ENCODE measurements around the gene CCDC136.

CCDC136 gene

GRCh38 chr7:128827248-128827958 is 35.6 kb downstream of the CCDC136 start:
- H3K27me3 ChIP-seq (ENCODE audit: insufficient read depth, insufficient read length), result no peaks in the 10 kb centered on the region
- no peaks in the 10 kb centered on the region for H3K9me3 ChIP-seq (ENCODE audit: insufficient read depth, low read length)
- H3K36me3 ChIP-seq (ENCODE audit: insufficient read depth, insufficient read length, low read length), result peaks cover 12% of the 10 kb centered on the region
- DNase-seq (ENCODE audit: low read depth, low spot score), result no peak
- no peak for TF ChIP-seq YY1 (IDR thresholded peaks at IDR 0.05; ENCODE audit: insufficient read depth, insufficient read length)
- no peak for TF ChIP-seq ZNF274 (IDR thresholded peaks at IDR 0.05; ENCODE audit: low read depth, low read length)
- TF ChIP-seq SUZ12 (IDR thresholded peaks at IDR 0.05; ENCODE audit: extremely low read depth, insufficient read depth, insufficient read length), result no peak
- no peak overlapping the region for H3K4me3 ChIP-seq (ENCODE audit: insufficient read length, low read depth)
- H3K4me1 ChIP-seq (ENCODE audit: insufficient read depth, insufficient read length), result peaks cover 14% of the 10 kb centered on the region
- no peak overlapping the region for H3K9ac ChIP-seq (ENCODE audit: insufficient read length, low read depth)

- Histone ChIP-seq H3K4me3 (ENCODE audit: insufficient read length, low read depth) (no peak overlapping the region), H3K9ac (ENCODE audit: insufficient read length, low read depth) (no peak overlapping the region), H3K27me3 (ENCODE audit: insufficient read depth, insufficient read length) (no peaks in the 10 kb centered on the region), H3K36me3 (ENCODE audit: insufficient read depth, insufficient read length, low read length) (peaks cover 19% of the 10 kb centered on the region), H3K4me1 (ENCODE audit: insufficient read depth, insufficient read length) (peaks cover 14% of the 10 kb centered on the region), H3K9me3 (ENCODE audit: insufficient read depth, low read length) (no peaks in the 10 kb centered on the region)
- no peak for DNase-seq (ENCODE audit: low read depth, low spot score)
- TF ChIP-seq ZNF274 (IDR thresholded peaks at IDR 0.05; ENCODE audit: low read depth, low read length), result no peak
- no peak for TF ChIP-seq YY1 (IDR thresholded peaks at IDR 0.05; ENCODE audit: insufficient read depth, insufficient read length)
- no peak for TF ChIP-seq SUZ12 (IDR thresholded peaks at IDR 0.05; ENCODE audit: extremely low read depth, insufficient read depth, insufficient read length)
Observed at GRCh38 chr7:128827971-128828711, 36.4 kb downstream of the CCDC136 start.

DNA sequence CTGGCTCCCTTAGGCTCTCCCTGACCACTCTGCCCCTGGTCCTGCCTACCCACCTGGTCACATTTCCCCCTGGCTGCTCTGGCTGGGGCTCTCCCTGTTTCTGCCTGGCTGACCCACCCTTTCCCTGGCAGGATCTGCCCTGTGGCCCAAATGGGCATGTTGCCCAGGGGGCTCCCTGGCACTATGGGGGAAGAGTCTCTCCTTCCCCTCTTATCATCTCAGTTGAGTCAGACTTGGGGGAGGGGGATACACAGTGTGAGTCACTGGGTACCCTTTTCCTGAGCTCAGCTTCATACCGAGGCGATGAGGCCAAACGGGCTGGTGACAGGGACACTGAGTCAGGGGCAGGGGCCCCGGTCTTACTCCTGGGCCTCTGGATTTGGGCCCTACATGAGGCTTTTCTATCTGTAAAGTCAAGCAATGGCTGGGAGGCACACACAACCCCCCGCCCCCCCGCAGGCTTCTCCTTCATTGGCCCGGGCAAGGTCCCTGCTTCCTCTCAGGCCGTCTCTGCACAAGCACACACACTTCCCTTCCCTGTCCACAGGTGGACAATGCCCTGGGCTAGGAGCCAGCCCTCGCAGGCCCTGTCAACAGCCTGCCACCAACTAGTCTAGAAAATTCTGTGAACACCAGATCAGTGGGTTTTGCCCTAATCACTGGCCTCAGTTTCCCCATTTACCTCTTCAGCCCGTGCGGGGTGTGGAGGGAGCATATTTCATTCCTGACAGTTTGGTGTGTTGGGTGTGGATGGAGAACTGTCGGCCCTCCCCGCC is 37.8 kb downstream of the CCDC136 start:
- Histone ChIP-seq H3K4me1 (ENCODE audit: insufficient read depth, insufficient read length) (peaks cover 12% of the 10 kb centered on the region), H3K4me3 (ENCODE audit: insufficient read length, low read depth) (peak overlapping the region; percentile 8), H3K9me3 (ENCODE audit: insufficient read depth, low read length) (no peaks in the 10 kb centered on the region), H3K36me3 (ENCODE audit: insufficient read depth, insufficient read length, low read length) (peaks cover 27% of the 10 kb centered on the region), H3K27me3 (ENCODE audit: insufficient read depth, insufficient read length) (no peaks in the 10 kb centered on the region), H3K9ac (ENCODE audit: insufficient read length, low read depth) (peak overlapping the region; percentile 56)
- TF ChIP-seq YY1 (IDR thresholded peaks at IDR 0.05; ENCODE audit: insufficient read depth, insufficient read length) (no peak), SUZ12 (IDR thresholded peaks at IDR 0.05; ENCODE audit: extremely low read depth, insufficient read depth, insufficient read length) (no peak), ZNF274 (IDR thresholded peaks at IDR 0.05; ENCODE audit: low read depth, low read length) (no peak)
- DNase-seq (ENCODE audit: low read depth, low spot score), result no peak

DNA sequence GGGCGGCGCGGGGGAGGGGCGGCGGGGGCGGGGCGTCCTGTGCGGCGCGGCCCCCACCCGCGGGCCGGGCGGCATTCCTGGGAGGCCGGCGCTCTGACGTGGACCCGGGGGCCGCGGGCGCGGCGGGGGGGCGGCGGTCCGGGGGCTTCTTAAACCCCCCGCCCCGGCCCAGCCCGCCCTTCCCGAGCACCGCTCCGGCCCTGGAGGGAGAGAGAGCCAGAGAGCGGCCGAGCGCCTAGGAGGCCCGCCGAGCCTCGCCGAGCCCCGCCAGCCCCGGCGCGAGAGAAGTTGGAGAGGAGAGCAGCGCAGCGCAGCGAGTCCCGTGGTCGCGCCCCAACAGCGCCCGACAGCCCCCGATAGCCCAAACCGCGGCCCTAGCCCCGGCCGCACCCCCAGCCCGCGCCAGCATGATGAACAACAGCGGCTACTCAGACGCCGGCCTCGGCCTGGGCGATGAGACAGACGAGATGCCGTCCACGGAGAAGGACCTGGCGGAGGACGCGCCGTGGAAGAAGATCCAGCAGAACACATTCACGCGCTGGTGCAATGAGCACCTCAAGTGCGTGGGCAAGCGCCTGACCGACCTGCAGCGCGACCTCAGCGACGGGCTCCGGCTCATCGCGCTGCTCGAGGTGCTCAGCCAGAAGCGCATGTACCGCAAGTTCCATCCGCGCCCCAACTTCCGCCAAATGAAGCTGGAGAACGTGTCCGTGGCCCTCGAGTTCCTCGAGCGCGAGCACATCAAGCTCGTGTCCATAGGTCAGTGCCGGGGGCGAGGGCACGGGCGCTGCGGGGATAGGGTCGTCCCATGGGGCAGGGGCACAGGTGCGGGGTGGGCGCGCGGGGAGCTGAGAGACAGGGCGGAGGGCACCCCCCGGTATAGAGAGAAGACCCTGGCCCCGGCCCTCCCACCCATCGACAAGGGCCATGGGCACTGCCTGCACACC is 38.7 kb downstream of the CCDC136 start, which contains the start of gene FLNC:
TSS of gene FLNC (plus strand) at position 176 of the 947 bp plus-strand sequence. CDS start at position 408, 232 bp downstream.
- DNase-seq (ENCODE audit: low read depth, low spot score), result no peak
- peaks cover 36% of the 10 kb centered on the region for H3K36me3 ChIP-seq (ENCODE audit: insufficient read depth, insufficient read length, low read length)
- peaks cover 12% of the 10 kb centered on the region for H3K4me1 ChIP-seq (ENCODE audit: insufficient read depth, insufficient read length)
- TF ChIP-seq YY1 (IDR thresholded peaks at IDR 0.05; ENCODE audit: insufficient read depth, insufficient read length), result no peak
- no peak for TF ChIP-seq SUZ12 (IDR thresholded peaks at IDR 0.05; ENCODE audit: extremely low read depth, insufficient read depth, insufficient read length)
- no peak for TF ChIP-seq ZNF274 (IDR thresholded peaks at IDR 0.05; ENCODE audit: low read depth, low read length)
- H3K4me3 ChIP-seq (ENCODE audit: insufficient read length, low read depth), result peak within 1 kb of the TSS; percentile 93
- H3K27me3 ChIP-seq (ENCODE audit: insufficient read depth, insufficient read length), result no peaks in the 10 kb centered on the region
- peak within 1 kb of the TSS; percentile 96 for H3K9ac ChIP-seq (ENCODE audit: insufficient read length, low read depth)
- no peaks in the 10 kb centered on the region for H3K9me3 ChIP-seq (ENCODE audit: insufficient read depth, low read length)

GRCh38 chr7:128831178-128831993 is 39.6 kb downstream of the CCDC136 start:
- peak; percentile 86 for DNase-seq (ENCODE audit: low read depth, low spot score)
- Histone ChIP-seq H3K4me1 (ENCODE audit: insufficient read depth, insufficient read length) (peaks cover 12% of the 10 kb centered on the region), H3K36me3 (ENCODE audit: insufficient read depth, insufficient read length, low read length) (peaks cover 45% of the 10 kb centered on the region), H3K9me3 (ENCODE audit: insufficient read depth, low read length) (no peaks in the 10 kb centered on the region), H3K9ac (ENCODE audit: insufficient read length, low read depth) (peak overlapping the region; percentile 96), H3K27me3 (ENCODE audit: insufficient read depth, insufficient read length) (no peaks in the 10 kb centered on the region), H3K4me3 (ENCODE audit: insufficient read length, low read depth) (peak overlapping the region; percentile 93)
- no peak for TF ChIP-seq ZNF274 (IDR thresholded peaks at IDR 0.05; ENCODE audit: low read depth, low read length)
- no peak for TF ChIP-seq SUZ12 (IDR thresholded peaks at IDR 0.05; ENCODE audit: extremely low read depth, insufficient read depth, insufficient read length)
- TF ChIP-seq YY1 (IDR thresholded peaks at IDR 0.05; ENCODE audit: insufficient read depth, insufficient read length), result no peak
